AG09309 (cell line): Measurements from ENCODE around the gene NOL4L.

ENCODE experiments used
- DNase-seq: peaks from one replicate; pipeline ENCODE4 v3.0.0-alpha.2; 2010; ENCODE audit warnings: low read depth
- H3K4me3 ChIP-seq: 2 replicates; pipeline ENCODE4 v1.5.1; 2011; ENCODE audit warnings: mild to moderate bottlenecking, low read depth, low read length, moderate library complexity; ENCODE audit not compliant: control insufficient read depth
- CTCF ChIP-seq: IDR thresholded peaks from 2 replicates; pipeline ENCODE4 v1.5.1; 2011; ENCODE audit warnings: mild to moderate bottlenecking, low read depth, low read length, inconsistent platforms; ENCODE audit not compliant: insufficient read depth, control insufficient read depth; ENCODE audit errors: missing control alignments

NOL4L gene

GRCh38 chr20:32454164-32455145 lies 130.7 kb downstream of the NOL4L start:
- no peak for DNase-seq
- TF ChIP-seq CTCF = no peak
- H3K4me3 ChIP-seq = no peak overlapping the region

- H3K4me3 ChIP-seq = no peak overlapping the region
- TF ChIP-seq CTCF = no peak
- DNase-seq = no peak
Measured at GRCh38 chr20:32453467-32454163, 131.5 kb downstream of the NOL4L start.

GRCh38 chr20:32452776-32453466 lies 132.2 kb downstream of the NOL4L start:
- DNase-seq = no peak
- no peak for TF ChIP-seq CTCF
- H3K4me3 ChIP-seq = no peak overlapping the region

- TF ChIP-seq CTCF = no peak
- DNase-seq = no peak
Measured at GRCh38 chr20:32451682-32452461, 133.3 kb downstream of the NOL4L start.

GRCh38 chr20:32451340-32451681 lies 133.8 kb downstream of the NOL4L start:
- H3K4me3 ChIP-seq = no peak overlapping the region
- no peak for TF ChIP-seq CTCF
- no peak for DNase-seq

More at GRCh38 chr20:32451682-32452461, 133.3 kb downstream of the NOL4L start:
- no peak overlapping the region for H3K4me3 ChIP-seq
